A673 (cell line): Measurements from ENCODE around the gene GPR39. TPM values are rescaled to one million over a fixed set of nuclear protein-coding genes. Genes with fewer than 3 reads are reported as not detected.

ENCODE experiments used
- BruUV-seq: library from RNA; stranded (reverse); fragments of 400-500 nt; replicated peaks from 2 replicates; lab custom pipeline; 2021; lab: Mats Ljungman, UMichigan
- CTCF ChIA-PET: fragments of 300-600 bp; sonication (Branson Sonifier 250); formaldehyde crosslinking; loops from one replicate; lab custom pipeline; 2022; ENCODE audit warnings: antibody characterized with exemption; lab: Charles Lee
- POLR2A ChIA-PET: fragments of 300-600 bp; sonication (Branson Sonifier 250); formaldehyde crosslinking; loops from one replicate; lab custom pipeline; 2022; ENCODE audit warnings: antibody characterized with exemption; ENCODE audit not compliant: low non-redundant PET; lab: Charles Lee
- DNase-seq: peaks from one replicate; pipeline ENCODE4 v3.0.0-alpha.2; 2015; ENCODE audit warnings: low spot score
- H3K27ac ChIP-seq: fragments of 200-600 bp; sonication (generic); 2 replicates; pipeline ENCODE4 v1.5.1; 2016; ENCODE audit warnings: mixed run types, low read depth, mild to moderate bottlenecking, mixed read lengths, antibody characterized with exemption, low read length; ENCODE audit not compliant: poor library complexity, severe bottlenecking
- H3K27me3 ChIP-seq: fragments of 200-600 bp; sonication (generic); replicated peaks from 2 replicates; pipeline ENCODE4 v1.6.1; 2017; ENCODE audit warnings: mixed run types, low read depth, mild to moderate bottlenecking, mixed read lengths, antibody characterized with exemption, low read length; ENCODE audit not compliant: insufficient read depth, poor library complexity
- H3K36me3 ChIP-seq: fragments of 200-600 bp; sonication (generic); 2 replicates; pipeline ENCODE4 v1.6.1; 2016; ENCODE audit warnings: mixed run types, mild to moderate bottlenecking, mixed read lengths, antibody characterized with exemption, low read length; ENCODE audit not compliant: insufficient read depth, poor library complexity, severe bottlenecking
- H3K4me1 ChIP-seq: fragments of 200-600 bp; sonication (generic); 2 replicates; pipeline ENCODE4 v1.6.1; 2017; ENCODE audit warnings: mixed run types, mild to moderate bottlenecking, mixed read lengths, antibody characterized with exemption, low read length; ENCODE audit not compliant: insufficient read depth, poor library complexity, severe bottlenecking
- H3K4me3 ChIP-seq: fragments of 200-600 bp; sonication (generic); 2 replicates; pipeline ENCODE4 v1.5.1; 2016; ENCODE audit warnings: low read depth, mixed run types, mild to moderate bottlenecking, mixed read lengths, low read length; ENCODE audit not compliant: poor library complexity, severe bottlenecking
- H3K9me3 ChIP-seq: fragments of 200-600 bp; sonication (generic); 2 replicates; pipeline ENCODE4 v1.6.1; 2016; ENCODE audit warnings: mixed run types, low read depth, mild to moderate bottlenecking, mixed read lengths, antibody characterized with exemption, low read length; ENCODE audit not compliant: poor library complexity, severe bottlenecking
- EZH2 ChIP-seq: fragments of 200-600 bp; sonication (generic); IDR thresholded peaks from 2 replicates; pipeline ENCODE4 v1.6.1; 2017; ENCODE audit warnings: borderline replicate concordance, low read depth, mild to moderate bottlenecking, mixed read lengths, antibody characterized with exemption, low read length; ENCODE audit not compliant: poor library complexity, severe bottlenecking
- intact Hi-C: fragments of 100-400 bp; cut with micrococcal nuclease; formaldehyde crosslinking; loops from one replicate; pipeline ENCODE4 v1.10.0; 2022; ENCODE audit not compliant: unreplicated experiment
- total RNA-seq: library from RNA; stranded (reverse); gene quantifications from 2 replicates; pipeline ENCODE4 v1.2.3, GENCODE V29; 2021
- TF ChIP-seq, protein P1 (sequence below): fragments of 300-800, 200-600 bp; sonication (generic); conservative IDR thresholded peaks from 2 replicates; pipeline ENCODE4 v1.5.1; 2017; ENCODE audit warnings: low read depth, mild to moderate bottlenecking, antibody characterized with exemption, low read length, moderate library complexity, mixed read lengths

GPR39 gene
- total RNA-seq, 1 experiment from 2014 or later = 3.6 TPM

DNA sequence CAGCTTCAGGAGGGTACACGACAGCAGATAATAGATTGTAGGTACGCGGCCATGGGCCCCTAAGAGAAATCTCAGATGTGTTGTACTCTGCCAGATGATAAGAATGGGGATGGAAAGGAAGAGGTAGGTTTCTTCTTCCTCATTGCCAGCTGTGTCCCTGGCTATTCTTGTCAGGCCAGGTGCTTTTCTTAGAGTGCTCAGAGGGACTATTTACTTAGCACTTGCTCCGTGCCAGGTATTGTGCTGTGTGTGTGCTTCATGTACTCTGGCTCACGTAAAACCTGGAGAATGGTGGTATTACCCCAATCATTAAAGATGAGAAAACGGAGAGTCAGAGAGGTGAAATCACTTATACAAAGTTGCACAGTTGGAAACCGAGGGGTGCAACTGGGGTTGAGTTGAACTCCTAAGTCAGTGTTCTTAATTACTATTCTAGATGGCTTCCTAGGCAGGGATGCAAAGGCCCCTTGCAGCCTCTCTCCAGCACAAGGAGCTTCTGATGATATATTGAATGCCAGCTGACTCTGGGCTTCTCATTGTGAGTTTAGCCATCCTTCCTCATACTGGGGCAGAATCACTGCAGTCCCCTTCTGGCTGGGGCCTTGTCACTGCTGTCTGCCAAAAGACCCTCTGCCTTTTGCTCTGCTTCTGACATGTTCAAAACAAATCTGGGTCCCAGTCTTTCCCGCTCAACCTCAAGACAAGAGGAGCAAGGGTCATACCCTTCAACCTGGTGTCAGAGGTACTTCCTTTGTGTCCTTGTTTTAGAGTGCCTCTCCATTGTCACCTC is 192.7 kb downstream of the GPR39 start:
- no peak overlapping the region for H3K4me3 ChIP-seq
- DNase-seq = no peak
- POLR2A ChIA-PET = no interaction called here
- intact Hi-C loops = no loop called here
- CTCF ChIA-PET = no interaction called here
- no peaks in the 10 kb centered on the region for H3K36me3 ChIP-seq
- no peaks in the 10 kb centered on the region for H3K4me1 ChIP-seq
- no peak for TF ChIP-seq EZH2
- TF ChIP-seq, protein P1, sequence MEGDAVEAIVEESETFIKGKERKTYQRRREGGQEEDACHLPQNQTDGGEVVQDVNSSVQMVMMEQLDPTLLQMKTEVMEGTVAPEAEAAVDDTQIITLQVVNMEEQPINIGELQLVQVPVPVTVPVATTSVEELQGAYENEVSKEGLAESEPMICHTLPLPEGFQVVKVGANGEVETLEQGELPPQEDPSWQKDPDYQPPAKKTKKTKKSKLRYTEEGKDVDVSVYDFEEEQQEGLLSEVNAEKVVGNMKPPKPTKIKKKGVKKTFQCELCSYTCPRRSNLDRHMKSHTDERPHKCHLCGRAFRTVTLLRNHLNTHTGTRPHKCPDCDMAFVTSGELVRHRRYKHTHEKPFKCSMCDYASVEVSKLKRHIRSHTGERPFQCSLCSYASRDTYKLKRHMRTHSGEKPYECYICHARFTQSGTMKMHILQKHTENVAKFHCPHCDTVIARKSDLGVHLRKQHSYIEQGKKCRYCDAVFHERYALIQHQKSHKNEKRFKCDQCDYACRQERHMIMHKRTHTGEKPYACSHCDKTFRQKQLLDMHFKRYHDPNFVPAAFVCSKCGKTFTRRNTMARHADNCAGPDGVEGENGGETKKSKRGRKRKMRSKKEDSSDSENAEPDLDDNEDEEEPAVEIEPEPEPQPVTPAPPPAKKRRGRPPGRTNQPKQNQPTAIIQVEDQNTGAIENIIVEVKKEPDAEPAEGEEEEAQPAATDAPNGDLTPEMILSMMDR = no peak
- peaks cover 4% of the 10 kb centered on the region for H3K27me3 ChIP-seq
- H3K9me3 ChIP-seq = no peaks in the 10 kb centered on the region
- no peak overlapping the region for H3K27ac ChIP-seq
- no TSS peak for BruUV-seq

DNA sequence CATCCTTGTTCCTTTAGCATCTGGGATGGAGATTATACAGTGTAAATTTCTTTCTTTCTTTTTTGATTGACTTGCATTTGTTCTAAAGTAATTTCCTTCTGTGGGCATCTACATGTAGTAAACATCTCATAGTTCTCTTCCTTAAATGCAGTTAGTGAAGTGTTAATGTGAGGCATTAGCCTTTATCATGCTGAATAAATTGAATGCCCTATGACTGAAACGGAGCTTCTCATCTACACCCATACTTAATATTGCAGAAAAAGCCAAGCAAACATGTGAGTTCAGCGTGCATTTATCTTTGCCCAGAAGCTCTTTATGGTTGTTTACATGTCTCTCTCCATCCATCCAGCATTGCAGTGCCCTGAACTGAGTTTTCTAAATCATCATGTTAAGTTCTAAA is 195.1 kb downstream of the GPR39 start:
- DNase-seq = no peak
- intact Hi-C loops = no loop called here
- Histone ChIP-seq H3K36me3 (no peaks in the 10 kb centered on the region), H3K9me3 (no peaks in the 10 kb centered on the region), H3K27me3 (peaks cover 4% of the 10 kb centered on the region), H3K4me3 (no peak overlapping the region), H3K4me1 (no peaks in the 10 kb centered on the region), H3K27ac (no peak overlapping the region)
- TF ChIP-seq EZH2 = no peak
- TF ChIP-seq, protein P1 = no peak
- ChIA-PET CTCF (no interaction called here), POLR2A (no interaction called here)
- BruUV-seq = no TSS peak

- intact Hi-C loops = loop anchor here (2.0 kb wide), 1 partner anchor 21 kb away; no protein-coding TSS in a partner anchor
- ChIA-PET CTCF (interaction anchor here (0.9 kb wide), 1 partner anchor 8 kb away, joined by 3 read pairs; no protein-coding TSS in a partner anchor), POLR2A (no interaction called here)
- no peak overlapping the region for H3K27ac ChIP-seq
- TF ChIP-seq, protein P1 = no peak
- TF ChIP-seq EZH2 = no peak
- peaks cover 4% of the 10 kb centered on the region for H3K27me3 ChIP-seq
- no peak overlapping the region for H3K4me3 ChIP-seq
- no peak for DNase-seq
- no TSS peak for BruUV-seq
- H3K36me3 ChIP-seq = no peaks in the 10 kb centered on the region
- no peaks in the 10 kb centered on the region for H3K4me1 ChIP-seq
- H3K9me3 ChIP-seq = no peaks in the 10 kb centered on the region
These were observed 198.9 kb downstream of the GPR39 start for GRCh38 chr2:132615329-132616085.
